Fibroblast of the aortic adventitia (primary cell): ENCODE results near the gene MIEF1. TPM values are rescaled to one million over a fixed set of nuclear protein-coding genes. Genes with fewer than 3 reads are reported as not detected.

Experiments
- DNase-seq: peaks from one replicate; pipeline ENCODE4 v3.0.0-alpha.2; 2010; ENCODE audit warnings: low read depth
- H3K4me3 ChIP-seq: 2 replicates; pipeline ENCODE4 v1.5.1; 2011; ENCODE audit warnings: low read depth, mild to moderate bottlenecking, control low read depth, low read length, moderate library complexity
- CTCF ChIP-seq: IDR thresholded peaks from 2 replicates; pipeline ENCODE4 v1.5.1; 2011; ENCODE audit warnings: mild to moderate bottlenecking, low read length, control low read depth, inconsistent platforms; ENCODE audit not compliant: insufficient read depth
- total RNA-seq: library from RNA; depleted of rRNA; stranded (reverse); fragments of >200 nt; gene quantifications from 2 replicates; pipeline ENCODE4 v1.2.3, GENCODE V29; 2012; ENCODE audit warnings: low replicate concordance

Gene MIEF1
- total RNA-seq, 1 donor: 27.7 TPM

- no peak for TF ChIP-seq CTCF
- no peak for DNase-seq
Measured at GRCh38 chr22:39466228-39467006, 35.7 kb upstream of the MIEF1 start.

GRCh38 chr22:39467390-39467895, 34.6 kb upstream of the MIEF1 start:
- DNase-seq: no peak
- no peak for TF ChIP-seq CTCF
- no peak overlapping the region for H3K4me3 ChIP-seq

More at GRCh38 chr22:39466228-39467006, 35.7 kb upstream of the MIEF1 start:
- H3K4me3 ChIP-seq: no peak overlapping the region

GRCh38 chr22:39468487-39469325, 33.4 kb upstream of the MIEF1 start:
- TF ChIP-seq CTCF: no peak
- no peak for DNase-seq
- H3K4me3 ChIP-seq: no peak overlapping the region

GRCh38 chr22:39469326-39469680, 32.8 kb upstream of the MIEF1 start:
- no peak for DNase-seq
- TF ChIP-seq CTCF: no peak
- H3K4me3 ChIP-seq: no peak overlapping the region

- H3K4me3 ChIP-seq: no peak overlapping the region
- no peak for TF ChIP-seq CTCF
- DNase-seq: no peak
Measured at GRCh38 chr22:39469681-39470450, 32.2 kb upstream of the MIEF1 start.
